GM23338 (cell line): ENCODE data around the gene TRAF2. TPM values are rescaled to one million over a fixed set of nuclear protein-coding genes. Genes with fewer than 3 reads are reported as not detected.

Source experiments
- ATAC-seq: fragments of 200-7000 bp; cut with Tn5 transposase; 3 replicates; pipeline ENCODE4 v1.9.1; 2020
- DNase-seq: peaks from one replicate; pipeline ENCODE4 v3.0.0-alpha.2; 2015; ENCODE audit warnings: low spot score
- H2AFZ ChIP-seq: fragments of 200-600 bp; sonication (generic); 2 replicates; pipeline ENCODE4 v1.8.0; 2016; ENCODE audit warnings: antibody characterized with exemption, mild to moderate bottlenecking, moderate library complexity
- H3F3A ChIP-seq: fragments of 200-600 bp; sonication (generic); replicated peaks from 2 replicates; pipeline ENCODE4 v1.8.0; 2017; ENCODE audit warnings: antibody characterized with exemption, mixed run types, low read depth
- H3K27ac ChIP-seq: fragments of 200-600 bp; sonication (generic); 2 replicates; pipeline ENCODE4 v1.6.1; 2016; ENCODE audit warnings: low read depth
- H3K27me3 ChIP-seq: fragments of 200-600 bp; sonication (generic); 2 replicates; pipeline ENCODE4 v1.8.0; 2016; ENCODE audit warnings: mild to moderate bottlenecking, mixed run types, moderate library complexity; ENCODE audit not compliant: insufficient read depth
- H3K36me3 ChIP-seq: fragments of 200-600 bp; sonication (generic); 2 replicates; pipeline ENCODE4 v1.8.0; 2016; ENCODE audit warnings: mild to moderate bottlenecking; ENCODE audit not compliant: insufficient read depth
- H3K4me1 ChIP-seq: fragments of 200-600 bp; sonication (generic); 2 replicates; pipeline ENCODE4 v1.8.0; 2016; ENCODE audit warnings: mild to moderate bottlenecking, moderate library complexity; ENCODE audit not compliant: insufficient read depth
- H3K4me2 ChIP-seq: fragments of 200-600 bp; sonication (generic); 2 replicates; pipeline ENCODE4 v1.7.1; 2017; ENCODE audit warnings: mixed run types
- H3K4me3 ChIP-seq: fragments of 200-600 bp; sonication (generic); 2 replicates; pipeline ENCODE4 v1.6.1; 2016; ENCODE audit warnings: mixed run types
- H3K79me2 ChIP-seq: fragments of 200-600 bp; sonication (generic); replicated peaks from 2 replicates; pipeline ENCODE4 v1.8.0; 2017; ENCODE audit warnings: mild to moderate bottlenecking; ENCODE audit not compliant: insufficient read depth
- H3K9me2 ChIP-seq: fragments of 200-600 bp; sonication (generic); 2 replicates; pipeline ENCODE4 v1.8.0; 2017; ENCODE audit not compliant: insufficient read depth
- H4K20me1 ChIP-seq: fragments of 200-600 bp; sonication (generic); replicated peaks from 2 replicates; pipeline ENCODE4 v1.8.0; 2017; ENCODE audit warnings: mild to moderate bottlenecking; ENCODE audit not compliant: insufficient read depth
- H3K27ac Mint-ChIP-seq: 2 replicates; pipeline ENCODE4 v1.8.0; 2020; ENCODE audit warnings: inconsistent platforms, mild to moderate bottlenecking, moderate library complexity, mixed read lengths
- H3K27me3 Mint-ChIP-seq: 3 replicates; pipeline ENCODE4 v1.8.0; 2022; ENCODE audit warnings: low read depth, mild to moderate bottlenecking, moderate library complexity, mixed read lengths, inconsistent platforms; ENCODE audit not compliant: insufficient read depth, poor library complexity
- H3K36me3 Mint-ChIP-seq: 3 replicates; pipeline ENCODE4 v1.8.0; 2021; ENCODE audit warnings: low read depth, mild to moderate bottlenecking, inconsistent platforms, moderate library complexity, mixed read lengths
- H3K4me1 Mint-ChIP-seq: 3 replicates; pipeline ENCODE4 v1.8.0; 2020; ENCODE audit warnings: mild to moderate bottlenecking, inconsistent platforms, mixed read lengths
- H3K4me3 Mint-ChIP-seq: 3 replicates; pipeline ENCODE4 v1.8.0; 2021; ENCODE audit warnings: moderate library complexity, mild to moderate bottlenecking, inconsistent platforms, mixed read lengths
- H3K9me3 Mint-ChIP-seq: 3 replicates; pipeline ENCODE4 v1.8.0; 2020; ENCODE audit warnings: moderate library complexity, mild to moderate bottlenecking, inconsistent platforms, mixed read lengths
- CTCF ChIP-seq, 2 experiments: fragments of 200-600 bp in 1 of 2; sonication (generic) in 1 of 2; conservative IDR thresholded peaks; 2 replicates each; pipeline versions ENCODE4 v1.5.1 to v1.6.1; 2016 to 2017; ENCODE audit warnings: antibody characterized with exemption in 2 of 2, low read depth in 2 of 2, mild to moderate bottlenecking in 2 of 2, moderate library complexity in 1 of 2
- ETS1 ChIP-seq: IDR thresholded peaks from 2 replicates; pipeline ENCODE4 v1.6.1; 2016; ENCODE audit warnings: antibody characterized with exemption
- EZH2 ChIP-seq: fragments of 200-600 bp; sonication (generic); IDR thresholded peaks from one replicate; pipeline ENCODE4 v1.8.0; 2017; ENCODE audit warnings: antibody characterized with exemption, mild to moderate bottlenecking, low read depth; ENCODE audit not compliant: unreplicated experiment
- EZH2phosphoT487 ChIP-seq: fragments of 200-600 bp; sonication (generic); IDR thresholded peaks from one replicate; pipeline ENCODE4 v1.8.1; 2018; ENCODE audit warnings: antibody characterized with exemption; ENCODE audit not compliant: unreplicated experiment
- JUNB ChIP-seq: IDR thresholded peaks from one replicate; pipeline ENCODE4 v1.6.1; 2016; ENCODE audit warnings: antibody characterized with exemption; ENCODE audit not compliant: unreplicated experiment
- NANOG ChIP-seq: IDR thresholded peaks from 2 replicates; pipeline ENCODE4 v1.6.1; 2016; ENCODE audit warnings: antibody characterized with exemption, borderline replicate concordance
- ZNF114 ChIP-seq: fragments of 250-450 bp; sonication (Bioruptor Pico); IDR thresholded peaks from 2 replicates; pipeline ENCODE4 v1.5.0; 2020; ENCODE audit warnings: mild to moderate bottlenecking, moderate library complexity
- polyA plus RNA-seq: library from polyadenylated mRNA; unstranded; fragments of >200 nt; fragmentation: Nextera tagmentation; extraction: Ambion mirVana; gene quantifications from 2 replicates; pipeline ENCODE4 v1.2.1, GENCODE V29; 2016
- total RNA-seq: library from RNA; depleted of rRNA; stranded (reverse); fragments of >200 nt; shearing (Covaris generic); gene quantifications from 2 replicates; pipeline ENCODE4 v1.2.3, GENCODE V29; 2014
- TF ChIP-seq, protein P1 (sequence below): fragments of 250-450 bp; sonication (Bioruptor Pico); IDR thresholded peaks from 2 replicates; pipeline ENCODE4 v1.5.0; 2020; ENCODE audit warnings: mild to moderate bottlenecking, moderate library complexity

The TRAF2 gene
- total and polyA plus RNA-seq, 2 experiments from 2014 or later: 25.4 to 39.9 TPM

DNA sequence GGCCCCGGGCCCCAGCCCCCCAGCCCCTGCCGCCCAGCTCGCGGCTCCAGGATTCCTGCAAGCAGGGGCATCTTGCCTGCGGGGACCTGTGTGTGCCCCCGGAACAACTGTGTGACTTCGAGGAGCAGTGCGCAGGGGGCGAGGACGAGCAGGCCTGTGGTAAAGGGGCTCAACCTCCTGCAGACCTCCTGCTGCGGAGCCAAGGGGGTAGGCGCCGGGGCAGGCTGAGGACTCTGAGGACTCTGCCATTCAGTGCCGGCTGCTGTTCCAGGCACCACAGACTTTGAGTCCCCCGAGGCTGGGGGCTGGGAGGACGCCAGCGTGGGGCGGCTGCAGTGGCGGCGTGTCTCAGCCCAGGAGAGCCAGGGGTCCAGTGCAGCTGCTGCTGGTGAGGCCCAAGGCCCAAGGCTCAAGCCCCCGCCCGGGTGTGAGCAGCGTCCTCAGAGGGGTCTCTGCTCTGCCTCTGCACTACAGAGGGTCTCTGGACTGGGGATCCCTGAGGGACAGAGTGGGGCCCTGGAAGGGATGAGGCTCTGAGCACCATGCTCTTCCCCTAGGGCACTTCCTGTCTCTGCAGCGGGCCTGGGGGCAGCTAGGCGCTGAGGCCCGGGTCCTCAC lies 30.7 kb upstream of the TRAF2 start (continued):
- TF ChIP-seq CTCF (conservative IDR thresholded peaks at IDR 0.05; ENCODE audit: low read depth in 2 of 2) (no peak), EZH2phosphoT487 (no peak), ETS1 (no peak)
- TF ChIP-seq, protein P1, sequence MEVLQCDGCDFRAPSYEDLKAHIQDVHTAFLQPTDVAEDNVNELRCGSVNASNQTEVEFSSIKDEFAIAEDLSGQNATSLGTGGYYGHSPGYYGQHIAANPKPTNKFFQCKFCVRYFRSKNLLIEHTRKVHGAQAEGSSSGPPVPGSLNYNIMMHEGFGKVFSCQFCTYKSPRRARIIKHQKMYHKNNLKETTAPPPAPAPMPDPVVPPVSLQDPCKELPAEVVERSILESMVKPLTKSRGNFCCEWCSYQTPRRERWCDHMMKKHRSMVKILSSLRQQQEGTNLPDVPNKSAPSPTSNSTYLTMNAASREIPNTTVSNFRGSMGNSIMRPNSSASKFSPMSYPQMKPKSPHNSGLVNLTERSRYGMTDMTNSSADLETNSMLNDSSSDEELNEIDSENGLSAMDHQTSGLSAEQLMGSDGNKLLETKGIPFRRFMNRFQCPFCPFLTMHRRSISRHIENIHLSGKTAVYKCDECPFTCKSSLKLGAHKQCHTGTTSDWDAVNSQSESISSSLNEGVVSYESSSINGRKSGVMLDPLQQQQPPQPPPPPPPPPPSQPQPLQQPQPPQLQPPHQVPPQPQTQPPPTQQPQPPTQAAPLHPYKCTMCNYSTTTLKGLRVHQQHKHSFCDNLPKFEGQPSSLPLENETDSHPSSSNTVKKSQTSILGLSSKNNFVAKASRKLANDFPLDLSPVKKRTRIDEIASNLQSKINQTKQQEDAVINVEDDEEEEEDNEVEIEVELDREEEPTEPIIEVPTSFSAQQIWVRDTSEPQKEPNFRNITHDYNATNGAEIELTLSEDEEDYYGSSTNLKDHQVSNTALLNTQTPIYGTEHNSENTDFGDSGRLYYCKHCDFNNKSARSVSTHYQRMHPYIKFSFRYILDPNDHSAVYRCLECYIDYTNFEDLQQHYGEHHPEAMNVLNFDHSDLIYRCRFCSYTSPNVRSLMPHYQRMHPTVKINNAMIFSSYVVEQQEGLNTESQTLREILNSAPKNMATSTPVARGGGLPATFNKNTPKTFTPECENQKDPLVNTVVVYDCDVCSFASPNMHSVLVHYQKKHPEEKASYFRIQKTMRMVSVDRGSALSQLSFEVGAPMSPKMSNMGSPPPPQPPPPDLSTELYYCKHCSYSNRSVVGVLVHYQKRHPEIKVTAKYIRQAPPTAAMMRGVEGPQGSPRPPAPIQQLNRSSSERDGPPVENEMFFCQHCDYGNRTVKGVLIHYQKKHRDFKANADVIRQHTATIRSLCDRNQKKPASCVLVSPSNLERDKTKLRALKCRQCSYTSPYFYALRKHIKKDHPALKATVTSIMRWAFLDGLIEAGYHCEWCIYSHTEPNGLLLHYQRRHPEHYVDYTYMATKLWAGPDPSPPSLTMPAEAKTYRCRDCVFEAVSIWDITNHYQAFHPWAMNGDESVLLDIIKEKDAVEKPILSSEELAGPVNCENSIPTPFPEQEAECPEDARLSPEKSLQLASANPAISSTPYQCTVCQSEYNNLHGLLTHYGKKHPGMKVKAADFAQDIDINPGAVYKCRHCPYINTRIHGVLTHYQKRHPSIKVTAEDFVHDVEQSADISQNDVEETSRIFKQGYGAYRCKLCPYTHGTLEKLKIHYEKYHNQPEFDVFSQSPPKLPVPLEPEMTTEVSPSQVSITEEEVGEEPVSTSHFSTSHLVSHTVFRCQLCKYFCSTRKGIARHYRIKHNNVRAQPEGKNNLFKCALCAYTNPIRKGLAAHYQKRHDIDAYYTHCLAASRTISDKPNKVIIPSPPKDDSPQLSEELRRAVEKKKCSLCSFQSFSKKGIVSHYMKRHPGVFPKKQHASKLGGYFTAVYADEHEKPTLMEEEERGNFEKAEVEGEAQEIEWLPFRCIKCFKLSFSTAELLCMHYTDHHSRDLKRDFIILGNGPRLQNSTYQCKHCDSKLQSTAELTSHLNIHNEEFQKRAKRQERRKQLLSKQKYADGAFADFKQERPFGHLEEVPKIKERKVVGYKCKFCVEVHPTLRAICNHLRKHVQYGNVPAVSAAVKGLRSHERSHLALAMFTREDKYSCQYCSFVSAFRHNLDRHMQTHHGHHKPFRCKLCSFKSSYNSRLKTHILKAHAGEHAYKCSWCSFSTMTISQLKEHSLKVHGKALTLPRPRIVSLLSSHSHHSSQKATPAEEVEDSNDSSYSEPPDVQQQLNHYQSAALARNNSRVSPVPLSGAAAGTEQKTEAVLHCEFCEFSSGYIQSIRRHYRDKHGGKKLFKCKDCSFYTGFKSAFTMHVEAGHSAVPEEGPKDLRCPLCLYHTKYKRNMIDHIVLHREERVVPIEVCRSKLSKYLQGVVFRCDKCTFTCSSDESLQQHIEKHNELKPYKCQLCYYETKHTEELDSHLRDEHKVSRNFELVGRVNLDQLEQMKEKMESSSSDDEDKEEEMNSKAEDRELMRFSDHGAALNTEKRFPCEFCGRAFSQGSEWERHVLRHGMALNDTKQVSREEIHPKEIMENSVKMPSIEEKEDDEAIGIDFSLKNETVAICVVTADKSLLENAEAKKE (CRISPR knock-in tag): no peak

DNA sequence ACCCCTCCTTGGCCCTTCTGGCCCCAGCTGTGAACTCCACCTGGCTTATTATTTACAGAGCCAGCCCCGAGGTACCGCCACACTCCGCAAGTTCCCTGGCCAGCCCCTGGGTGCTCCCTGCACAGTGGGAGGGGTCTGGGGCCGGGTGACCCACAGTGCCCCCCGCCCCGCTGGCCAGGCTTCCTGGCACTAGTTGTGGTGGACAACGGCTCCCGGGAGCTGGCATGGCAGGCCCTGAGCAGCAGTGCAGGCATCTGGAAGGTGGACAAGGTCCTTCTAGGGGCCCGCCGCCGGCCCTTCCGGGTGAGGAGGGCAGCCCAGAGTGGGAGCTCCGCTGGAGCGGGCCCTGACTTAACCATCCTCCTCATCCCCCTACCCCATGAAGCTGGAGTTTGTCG lies 30.2 kb upstream of the TRAF2 start:
- Histone ChIP-seq H3K27ac (no peak overlapping the region), H3F3A (no peaks in the 10 kb centered on the region), H3K36me3 (no peaks in the 10 kb centered on the region; the same call in 1 of the 2 replicates), H2AFZ (no peak overlapping the region), H3K4me3 (no peak overlapping the region), H3K9me2 (no peaks in the 10 kb centered on the region), H3K4me2 (no peak overlapping the region), H3K27me3 (no peaks in the 10 kb centered on the region), H3K4me1 (no peaks in the 10 kb centered on the region), H4K20me1 (no peaks in the 10 kb centered on the region), H3K79me2 (no peaks in the 10 kb centered on the region)
- Mint-ChIP-seq H3K4me1 (no peaks in the 10 kb centered on the region), H3K27me3 (peaks cover 2% of the 10 kb centered on the region), H3K9me3 (no peaks in the 10 kb centered on the region), H3K4me3 (no peak overlapping the region), H3K36me3 (peaks cover 5% of the 10 kb centered on the region; the same call in 2 of the 3 replicates), H3K27ac (no peak overlapping the region)
- DNase-seq (no peak), ATAC-seq (no peak)
- no peak for TF ChIP-seq JUNB
- TF ChIP-seq ZNF114 (CRISPR knock-in tag): no peak
- TF ChIP-seq EZH2: no peak
- TF ChIP-seq NANOG: no peak
- TF ChIP-seq CTCF (conservative IDR thresholded peaks at IDR 0.05; ENCODE audit: low read depth in 2 of 2): no peak
